ENCODE data around the gene SLC26A6.

The SLC26A6 gene

GRCh38 chr3:48619541-48620524 is 15.4 kb downstream of the SLC26A6 start:
- H3K27ac ChIP-seq (ENCODE audit: low read length), result no peak overlapping the region
- no peaks in the 10 kb centered on the region for H3K36me3 ChIP-seq (ENCODE audit: control insufficient read depth, insufficient read depth, low read length)
- H3K9me3 ChIP-seq (ENCODE audit: control insufficient read depth, insufficient read depth, low read length), result peaks cover 3% of the 10 kb centered on the region; the same call in 1 of the 2 replicates
- no CpG with 5 or more reads among the region's 7 CpGs for WGBS (ENCODE audit: insufficient coverage, insufficient read length)
- peaks cover 3% of the 10 kb centered on the region for H3K4me1 ChIP-seq (ENCODE audit: control insufficient read depth, insufficient read depth, low read length)
- no peak for DNase-seq (ENCODE audit: low read depth, low spot score)
- H3K27me3 ChIP-seq (ENCODE audit: control insufficient read depth, insufficient read depth, low read length), result no peaks in the 10 kb centered on the region
- no peak overlapping the region for H3K4me3 ChIP-seq (ENCODE audit: low read length)

- Histone ChIP-seq H3K4me3 (ENCODE audit: low read length) (no peak overlapping the region), H3K4me1 (ENCODE audit: control insufficient read depth, insufficient read depth, low read length) (no peaks in the 10 kb centered on the region), H3K36me3 (ENCODE audit: control insufficient read depth, insufficient read depth, low read length) (no peaks in the 10 kb centered on the region), H3K9me3 (ENCODE audit: control insufficient read depth, insufficient read depth, low read length) (peaks cover 3% of the 10 kb centered on the region; the same call in 1 of the 2 replicates), H3K27ac (ENCODE audit: low read length) (no peak overlapping the region), H3K27me3 (ENCODE audit: control insufficient read depth, insufficient read depth, low read length) (no peaks in the 10 kb centered on the region)
- DNase-seq (ENCODE audit: low read depth, low spot score), result no peak
- WGBS (ENCODE audit: insufficient coverage, insufficient read length), result no CpG with 5 or more reads among the region's 4 CpGs
Observed at GRCh38 chr3:48617559-48617958, 17.7 kb downstream of the SLC26A6 start.

GRCh38 chr3:48614044-48614443 is 21.2 kb downstream of the SLC26A6 start:
- Histone ChIP-seq H3K27ac (ENCODE audit: low read length) (no peak overlapping the region), H3K4me1 (ENCODE audit: control insufficient read depth, insufficient read depth, low read length) (no peaks in the 10 kb centered on the region), H3K4me3 (ENCODE audit: low read length) (no peak overlapping the region), H3K9me3 (ENCODE audit: control insufficient read depth, insufficient read depth, low read length) (peaks cover 3% of the 10 kb centered on the region; the same call in 1 of the 2 replicates), H3K27me3 (ENCODE audit: control insufficient read depth, insufficient read depth, low read length) (no peaks in the 10 kb centered on the region), H3K36me3 (ENCODE audit: control insufficient read depth, insufficient read depth, low read length) (no peaks in the 10 kb centered on the region)
- DNase-seq (ENCODE audit: low read depth, low spot score), result no peak
- no CpG with 5 or more reads among the region's 3 CpGs for WGBS (ENCODE audit: insufficient coverage, insufficient read length)

GRCh38 chr3:48612309-48612708 is 23.0 kb downstream of the SLC26A6 start:
- H3K36me3 ChIP-seq (ENCODE audit: control insufficient read depth, insufficient read depth, low read length), result no peaks in the 10 kb centered on the region
- H3K4me1 ChIP-seq (ENCODE audit: control insufficient read depth, insufficient read depth, low read length), result no peaks in the 10 kb centered on the region
- H3K27ac ChIP-seq (ENCODE audit: low read length), result no peak overlapping the region
- no CpG with 5 or more reads among the region's 1 CpG for WGBS (ENCODE audit: insufficient coverage, insufficient read length)
- H3K27me3 ChIP-seq (ENCODE audit: control insufficient read depth, insufficient read depth, low read length), result no peaks in the 10 kb centered on the region
- no peak overlapping the region for H3K4me3 ChIP-seq (ENCODE audit: low read length)
- H3K9me3 ChIP-seq (ENCODE audit: control insufficient read depth, insufficient read depth, low read length), result peaks cover 2% of the 10 kb centered on the region; the same call in 1 of the 2 replicates
- DNase-seq (ENCODE audit: low read depth, low spot score), result no peak

GRCh38 chr3:48609088-48610005 is 25.9 kb downstream of the SLC26A6 start, which contains the start of gene UQCRC1:
TSS of gene UQCRC1 (minus strand) at chr3:48609646. CDS start at chr3:48609620, 26 bp downstream.
- DNase-seq (ENCODE audit: low read depth, low spot score), result peak; percentile 93
- H3K27me3 ChIP-seq (ENCODE audit: control insufficient read depth, insufficient read depth, low read length), result no peaks in the 10 kb centered on the region
- H3K4me3 ChIP-seq (ENCODE audit: low read length), result peak within 1 kb of the TSS; percentile 88
- H3K36me3 ChIP-seq (ENCODE audit: control insufficient read depth, insufficient read depth, low read length), result peaks cover 14% of the 10 kb centered on the region
- H3K4me1 ChIP-seq (ENCODE audit: control insufficient read depth, insufficient read depth, low read length), result no peaks in the 10 kb centered on the region
- no peaks in the 10 kb centered on the region for H3K9me3 ChIP-seq (ENCODE audit: control insufficient read depth, insufficient read depth, low read length)
- no peak within 1 kb of the TSS for H3K27ac ChIP-seq (ENCODE audit: low read length)
- WGBS (ENCODE audit: insufficient coverage, insufficient read length), result no CpG with 5 or more reads among the region's 86 CpGs

GRCh38 chr3:48607519-48607918 is 27.7 kb downstream of the SLC26A6 start:
- no peaks in the 10 kb centered on the region for H3K27me3 ChIP-seq (ENCODE audit: control insufficient read depth, insufficient read depth, low read length)
- H3K9me3 ChIP-seq (ENCODE audit: control insufficient read depth, insufficient read depth, low read length), result no peaks in the 10 kb centered on the region
- H3K4me3 ChIP-seq (ENCODE audit: low read length), result no peak overlapping the region
- H3K36me3 ChIP-seq (ENCODE audit: control insufficient read depth, insufficient read depth, low read length), result peaks cover 32% of the 10 kb centered on the region
- no peak for DNase-seq (ENCODE audit: low read depth, low spot score)
- no peaks in the 10 kb centered on the region for H3K4me1 ChIP-seq (ENCODE audit: control insufficient read depth, insufficient read depth, low read length)
- H3K27ac ChIP-seq (ENCODE audit: low read length), result no peak overlapping the region
- no CpG with 5 or more reads among the region's 5 CpGs for WGBS (ENCODE audit: insufficient coverage, insufficient read length)

- H3K27me3 ChIP-seq (ENCODE audit: control insufficient read depth, insufficient read depth, low read length), result no peaks in the 10 kb centered on the region
- WGBS (ENCODE audit: insufficient coverage, insufficient read length), result no CpG with 5 or more reads among the region's 2 CpGs
- no peak overlapping the region for H3K4me3 ChIP-seq (ENCODE audit: low read length)
- no peak for DNase-seq (ENCODE audit: low read depth, low spot score)
- no peaks in the 10 kb centered on the region for H3K9me3 ChIP-seq (ENCODE audit: control insufficient read depth, insufficient read depth, low read length)
- H3K36me3 ChIP-seq (ENCODE audit: control insufficient read depth, insufficient read depth, low read length), result peaks cover 70% of the 10 kb centered on the region
- H3K27ac ChIP-seq (ENCODE audit: low read length), result no peak overlapping the region
- no peaks in the 10 kb centered on the region; the same call in 1 of the 2 replicates for H3K4me1 ChIP-seq (ENCODE audit: control insufficient read depth, insufficient read depth, low read length)
Observed at GRCh38 chr3:48601622-48601994, 33.7 kb downstream of the SLC26A6 start.

- Histone ChIP-seq H3K4me1 (ENCODE audit: control insufficient read depth, insufficient read depth, low read length) (peaks cover 2% of the 10 kb centered on the region), H3K9me3 (ENCODE audit: control insufficient read depth, insufficient read depth, low read length) (no peaks in the 10 kb centered on the region), H3K27me3 (ENCODE audit: control insufficient read depth, insufficient read depth, low read length) (no peaks in the 10 kb centered on the region), H3K36me3 (ENCODE audit: control insufficient read depth, insufficient read depth, low read length) (peaks cover 70% of the 10 kb centered on the region), H3K27ac (ENCODE audit: low read length) (no peak overlapping the region), H3K4me3 (ENCODE audit: low read length) (no peak overlapping the region)
- DNase-seq (ENCODE audit: low read depth, low spot score), result no peak
- no CpG with 5 or more reads among the region's 19 CpGs for WGBS (ENCODE audit: insufficient coverage, insufficient read length)
Observed at GRCh38 chr3:48600711-48601621, 34.3 kb downstream of the SLC26A6 start.

- Histone ChIP-seq H3K9me3 (ENCODE audit: control insufficient read depth, insufficient read depth, low read length) (no peaks in the 10 kb centered on the region), H3K36me3 (ENCODE audit: control insufficient read depth, insufficient read depth, low read length) (peaks cover 60% of the 10 kb centered on the region), H3K27ac (ENCODE audit: low read length) (no peak overlapping the region), H3K4me3 (ENCODE audit: low read length) (no peak overlapping the region), H3K4me1 (ENCODE audit: control insufficient read depth, insufficient read depth, low read length) (peaks cover 7% of the 10 kb centered on the region), H3K27me3 (ENCODE audit: control insufficient read depth, insufficient read depth, low read length) (no peaks in the 10 kb centered on the region)
- DNase-seq (ENCODE audit: low read depth, low spot score), result no peak
- no CpG with 5 or more reads among the region's 12 CpGs for WGBS (ENCODE audit: insufficient coverage, insufficient read length)
Observed at GRCh38 chr3:48599509-48600285, 35.6 kb downstream of the SLC26A6 start.

Measured in iPS DF 6.9 (cell line).